Spleen (tissue), 11 donors: ENCODE data around the gene AZGP1. TPM values are rescaled to one million over a fixed set of nuclear protein-coding genes. Genes with fewer than 3 reads are reported as not detected.
A peak's percentile ranks its signal among the peaks of the same experiment; 100 is the strongest.
"Not testable (repeated sequence)": the region's sequence is repeated elsewhere in the genome, so short reads cannot be mapped to it uniquely, and the experiment has no call there.

ENCODE experiments used
- DNase-seq: peaks from one replicate; pipeline ENCODE4 v3.0.0-alpha.2; 2020
- H3K27ac ChIP-seq, 8 donors: fragments of 200-600 bp; sonication (generic) in 7 of 8; 1 replicate in 4 of 8; 2 replicates in 4 of 8; pipeline versions ENCODE4 v1.5.0 to v1.8.0; 2016 to 2021; ENCODE audit warnings: inconsistent platforms in 4 of 8, mild to moderate bottlenecking in 4 of 8, moderate library complexity in 1 of 8
- H3K27me3 ChIP-seq, 7 donors: fragments of 200-600 bp; sonication (generic) in 6 of 7; replicated peaks in 1 of 7; 1 replicate in 4 of 7; 2 replicates in 3 of 7; pipeline versions ENCODE4 v1.5.0 to v1.8.0; 2016 to 2021; ENCODE audit warnings: inconsistent platforms in 3 of 7, mild to moderate bottlenecking in 1 of 7
- H3K36me3 ChIP-seq, 6 donors: fragments of 200-600 bp; sonication (generic) in 5 of 6; 1 replicate in 4 of 6; 2 replicates in 2 of 6; pipeline versions ENCODE4 v1.5.0 to v1.8.0; 2016 to 2021; ENCODE audit warnings: inconsistent platforms in 2 of 6
- H3K4me1 ChIP-seq, 6 donors: fragments of 200-600 bp; sonication (generic) in 5 of 6; 1 replicate in 3 of 6; 2 replicates in 3 of 6; pipeline versions ENCODE4 v1.5.0 to v1.8.0; 2016 to 2021; ENCODE audit warnings: inconsistent platforms in 3 of 6
- H3K4me3 ChIP-seq, 8 donors: fragments of 200-600 bp; sonication (generic) in 7 of 8; 1 replicate in 4 of 8; 2 replicates in 4 of 8; pipeline versions ENCODE4 v1.5.0 to v1.8.0; 2016 to 2021; ENCODE audit warnings: inconsistent platforms in 4 of 8, mild to moderate bottlenecking in 4 of 8, moderate library complexity in 2 of 8
- H3K9me3 ChIP-seq, 8 donors: fragments of 200-600 bp; sonication (generic) in 7 of 8; 1 replicate in 4 of 8; 2 replicates in 4 of 8; pipeline versions ENCODE4 v1.5.0 to v1.8.0; 2016 to 2021; ENCODE audit warnings: inconsistent platforms in 4 of 8
- POLR2A ChIP-seq, 3 donors: fragments of 450-650 bp; IDR thresholded peaks; one replicate each; pipeline ENCODE4 v1.5.1; 2017; ENCODE audit warnings: antibody characterized with exemption in 3 of 3, mild to moderate bottlenecking in 1 of 3
- POLR2AphosphoS5 ChIP-seq, 3 donors: sonication (generic); formaldehyde crosslinking; IDR thresholded peaks; one replicate each; pipeline ENCODE4 v1.5.1; 2017; ENCODE audit warnings: antibody characterized with exemption in 3 of 3
- WGBS, 5 donors: extraction: QIAGEN DNeasy Blood & Tissue Kit in 3 of 5; methylation state at CpG; one replicate each; pipeline versions ENCODE4 v1.1.5 to v1.1.7; 2013 to 2018; 5-methylcytosine and 5-hydroxymethylcytosine counted together
- intact Hi-C: fragments of 100-400 bp; cut with DNase I; formaldehyde crosslinking; loops from one replicate; pipeline ENCODE4 v1.15.0; 2023; ENCODE audit warnings: low total_unique reads
- polyA plus RNA-seq, 3 donors: library from polyadenylated mRNA; stranded (reverse); fragments of 200-250 nt; gene quantifications; one replicate each; pipeline ENCODE4 v1.2.1, GENCODE V29; 2013
- total RNA-seq, 7 donors: library from RNA; depleted of rRNA in 3 of 7; stranded (reverse); fragments of >200 nt in 3 of 7; fragmentation: NEBNext Ultra II Directional in 4 of 7; extraction: Animal tissue kit (Norgen Biotek cat#: 25700) in 4 of 7; gene quantifications; one replicate each; pipeline versions ENCODE4 v1.1.0 to v1.2.1, GENCODE V29; 2016 to 2021
- TF ChIP-seq, protein P1 (sequence below), 11 experiments: fragments of 200-600 bp in 7 of 11; fragments of 450-650 bp in 4 of 11; sonication (generic) in 4 of 11; IDR thresholded peaks in 8 of 11; conservative IDR thresholded peaks in 3 of 11; 1 replicate in 7 of 11; 2 replicates in 4 of 11; pipeline versions ENCODE4 v1.4.0 to v1.8.0; 2016 to 2021; ENCODE audit warnings: antibody characterized with exemption in 11 of 11, inconsistent platforms in 4 of 11, mild to moderate bottlenecking in 1 of 11
- donor health status: healthy with polysubstance abuse.
- donor health status: DM: no; HTN: no; CAD: no; lungs with moderate emphysema.
- donor health status: DM: no; HTN: no; CAD: no.
- donor health status: Bipolar disorder and iron deficiency.
- donor health status: healthy.
- donor health status: DM: no; HTN: no; CAD: no.
- donor health status: DM: yes; HTN: yes; CAD: no.

AZGP1 gene
- total and polyA plus RNA-seq, 10 donors, result 0.13 to 2.3 (median 0.58) TPM; not detected in 6

GRCh38 chr7:100016215-100016901 is 40.5 kb upstream of the AZGP1 start:
- peaks cover 0 to 18% (median 2%) of the 10 kb centered on the region in 6 donors for H3K36me3 ChIP-seq
- no peaks in the 10 kb centered on the region for H3K9me3 ChIP-seq
- H3K27ac ChIP-seq, result peak overlapping the region; percentile 94 to 99 (median 98)
- TF ChIP-seq POLR2AphosphoS5 (IDR thresholded peaks at IDR 0.05) (no peak), POLR2A (IDR thresholded peaks at IDR 0.05) (no peak)
- TF ChIP-seq, protein P1, sequence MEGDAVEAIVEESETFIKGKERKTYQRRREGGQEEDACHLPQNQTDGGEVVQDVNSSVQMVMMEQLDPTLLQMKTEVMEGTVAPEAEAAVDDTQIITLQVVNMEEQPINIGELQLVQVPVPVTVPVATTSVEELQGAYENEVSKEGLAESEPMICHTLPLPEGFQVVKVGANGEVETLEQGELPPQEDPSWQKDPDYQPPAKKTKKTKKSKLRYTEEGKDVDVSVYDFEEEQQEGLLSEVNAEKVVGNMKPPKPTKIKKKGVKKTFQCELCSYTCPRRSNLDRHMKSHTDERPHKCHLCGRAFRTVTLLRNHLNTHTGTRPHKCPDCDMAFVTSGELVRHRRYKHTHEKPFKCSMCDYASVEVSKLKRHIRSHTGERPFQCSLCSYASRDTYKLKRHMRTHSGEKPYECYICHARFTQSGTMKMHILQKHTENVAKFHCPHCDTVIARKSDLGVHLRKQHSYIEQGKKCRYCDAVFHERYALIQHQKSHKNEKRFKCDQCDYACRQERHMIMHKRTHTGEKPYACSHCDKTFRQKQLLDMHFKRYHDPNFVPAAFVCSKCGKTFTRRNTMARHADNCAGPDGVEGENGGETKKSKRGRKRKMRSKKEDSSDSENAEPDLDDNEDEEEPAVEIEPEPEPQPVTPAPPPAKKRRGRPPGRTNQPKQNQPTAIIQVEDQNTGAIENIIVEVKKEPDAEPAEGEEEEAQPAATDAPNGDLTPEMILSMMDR (IDR thresholded peaks at IDR 0.05 in 8 of 11, conservative IDR thresholded peaks at IDR 0.05 in 3 of 11), result no peak
- intact Hi-C loops, result no loop called here
- no peaks in the 10 kb centered on the region for H3K27me3 ChIP-seq
- WGBS, 5 donors, result 31 to 44% (median 35%) methylated on average over 11 of the region's 11 CpGs
- peak overlapping the region; percentile 82 to 99 (median 92) for H3K4me3 ChIP-seq
- DNase-seq, result no peak
- H3K4me1 ChIP-seq, result peaks cover 10 to 74% (median 43%) of the 10 kb centered on the region in 6 donors

DNA sequence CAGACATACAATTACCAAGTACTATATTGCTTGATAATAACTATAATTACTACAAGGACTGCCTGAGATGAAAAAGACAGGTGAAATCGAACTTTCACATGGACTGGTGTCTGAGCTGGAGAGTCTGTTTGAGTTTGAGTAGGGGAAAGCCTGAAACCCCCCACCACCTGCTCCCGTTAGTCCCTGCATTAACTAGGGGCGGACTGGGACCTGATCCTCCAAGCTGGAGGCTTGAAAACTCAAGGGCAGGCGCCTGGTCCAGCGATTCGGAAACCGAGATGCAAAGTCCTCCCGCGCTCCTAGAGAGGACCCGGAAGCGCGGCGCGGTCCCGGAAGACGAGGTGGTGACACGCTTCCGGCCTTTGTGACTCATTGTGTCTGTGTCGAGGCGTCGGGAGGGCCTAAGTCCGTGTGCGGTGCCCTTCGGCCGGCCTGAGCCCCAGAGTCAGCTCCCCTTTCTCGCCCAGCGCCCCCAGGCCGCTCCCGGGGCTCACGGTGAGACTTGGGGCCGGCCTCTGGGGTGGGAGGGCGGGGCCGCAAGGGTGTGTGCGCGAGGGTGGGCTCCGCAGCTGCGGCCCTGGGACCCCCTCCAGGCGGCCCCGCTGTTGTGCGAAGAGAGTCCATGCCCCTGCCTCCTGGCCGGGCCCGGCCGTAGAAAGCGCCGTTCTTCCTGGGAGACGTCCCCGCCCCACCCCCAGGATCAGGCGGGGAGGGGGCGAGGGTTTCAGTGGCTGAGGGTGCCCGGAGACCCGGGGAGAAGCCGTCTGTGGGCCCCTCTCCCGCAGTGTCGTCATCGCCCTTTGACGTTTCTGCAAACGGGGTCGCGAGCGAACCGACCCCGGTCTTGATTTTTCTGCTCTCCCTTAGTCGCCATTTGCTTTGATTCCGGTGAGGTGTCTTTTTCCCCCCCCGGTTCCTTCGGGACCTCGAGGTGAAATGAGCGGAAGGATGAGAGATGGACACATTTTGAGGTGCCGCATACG is 39.7 kb upstream of the AZGP1 start, which contains the start of gene ZKSCAN1:
Gene ZKSCAN1 (plus strand): TSS at position 365 of the 983 bp plus-strand sequence. CDS start 7,911 bp downstream, outside the sequence.
- H3K36me3 ChIP-seq, result peaks cover 0 to 18% (median 2%) of the 10 kb centered on the region in 6 donors
- no peaks in the 10 kb centered on the region for H3K27me3 ChIP-seq
- peaks cover 10 to 65% (median 39%) of the 10 kb centered on the region in 6 donors for H3K4me1 ChIP-seq
- H3K4me3 ChIP-seq, result peak within 1 kb of the TSS; percentile 82 to 99 (median 92)
- peak; percentile 97 for DNase-seq
- H3K9me3 ChIP-seq, result no peaks in the 10 kb centered on the region
- H3K27ac ChIP-seq, result peak within 1 kb of the TSS; percentile 94 to 99 (median 98)
- intact Hi-C loops, result no loop called here
- 1 to 4% (median 2%) methylated on average over 38 to 70 of the region's 70 CpGs for WGBS, 5 donors
- peak; percentile 34 to 51 (median 43) for TF ChIP-seq POLR2A (IDR thresholded peaks at IDR 0.05)
- peak; percentile 95 to 98 (median 97) for TF ChIP-seq POLR2AphosphoS5 (IDR thresholded peaks at IDR 0.05)
- TF ChIP-seq, protein P1 (IDR thresholded peaks at IDR 0.05 in 8 of 11, conservative IDR thresholded peaks at IDR 0.05 in 3 of 11), result no peak

GRCh38 chr7:100013328-100013676 is 37.5 kb upstream of the AZGP1 start:
- Histone ChIP-seq H3K27me3 (no peaks in the 10 kb centered on the region), H3K4me1 (peaks cover 10 to 43% (median 26%) of the 10 kb centered on the region in 6 donors), H3K4me3 (no peak overlapping the region), H3K9me3 (no peaks in the 10 kb centered on the region), H3K36me3 (no peaks in the 10 kb centered on the region), H3K27ac (peak overlapping the region in 1 of 8 donors; percentile 34)
- intact Hi-C loops, result no loop called here
- no peak for DNase-seq
- TF ChIP-seq, protein P1 (IDR thresholded peaks at IDR 0.05 in 8 of 11, conservative IDR thresholded peaks at IDR 0.05 in 3 of 11), result no peak
- no peak for TF ChIP-seq POLR2AphosphoS5 (IDR thresholded peaks at IDR 0.05)
- no peak for TF ChIP-seq POLR2A (IDR thresholded peaks at IDR 0.05)
- WGBS, 5 donors, result 40 to 55% (median 48%) methylated on average over 3 of the region's 3 CpGs

GRCh38 chr7:100012385-100013327 is 36.8 kb upstream of the AZGP1 start:
- WGBS, 5 donors, result 64 to 78% (median 68%) methylated on average over 14 of the region's 14 CpGs
- Histone ChIP-seq H3K4me1 (peaks cover 10 to 37% (median 22%) of the 10 kb centered on the region in 6 donors), H3K27ac (peak overlapping the region in 1 of 8 donors; percentile 34)
- H3K36me3 ChIP-seq, DNase-seq, H3K9me3 ChIP-seq, H3K4me3 ChIP-seq, intact Hi-C loops, H3K27me3 ChIP-seq: not testable (repeated sequence)
